IPS-15b (cell line): ENCODE results near the gene TAF11L11.
"Not testable (repeated sequence)": the region's sequence is repeated elsewhere in the genome, so short reads cannot be mapped to it uniquely, and the experiment has no call there.

Experiments used
- H3K27me3 ChIP-seq: one replicate; pipeline ENCODE4 v1.6.1; 2013; ENCODE audit warnings: low read length; ENCODE audit not compliant: control insufficient read depth, insufficient read depth
- H3K36me3 ChIP-seq: one replicate; pipeline ENCODE4 v1.6.1; 2013; ENCODE audit warnings: low read length; ENCODE audit not compliant: control insufficient read depth, insufficient read depth
- H3K4me1 ChIP-seq: one replicate; pipeline ENCODE4 v1.6.1; 2013; ENCODE audit warnings: mild to moderate bottlenecking, low read length; ENCODE audit not compliant: control insufficient read depth, insufficient read depth
- H3K4me3 ChIP-seq: one replicate; pipeline ENCODE4 v1.5.1; 2013; ENCODE audit warnings: low read depth, low read length
- H3K9ac ChIP-seq: one replicate; pipeline ENCODE4 v1.6.1; 2013; ENCODE audit warnings: low read depth, mild to moderate bottlenecking, low read length
- H3K9me3 ChIP-seq: one replicate; pipeline ENCODE4 v1.6.1; 2013; ENCODE audit warnings: mild to moderate bottlenecking, low read length; ENCODE audit not compliant: control insufficient read depth, insufficient read depth

The TAF11L11 gene

DNA sequence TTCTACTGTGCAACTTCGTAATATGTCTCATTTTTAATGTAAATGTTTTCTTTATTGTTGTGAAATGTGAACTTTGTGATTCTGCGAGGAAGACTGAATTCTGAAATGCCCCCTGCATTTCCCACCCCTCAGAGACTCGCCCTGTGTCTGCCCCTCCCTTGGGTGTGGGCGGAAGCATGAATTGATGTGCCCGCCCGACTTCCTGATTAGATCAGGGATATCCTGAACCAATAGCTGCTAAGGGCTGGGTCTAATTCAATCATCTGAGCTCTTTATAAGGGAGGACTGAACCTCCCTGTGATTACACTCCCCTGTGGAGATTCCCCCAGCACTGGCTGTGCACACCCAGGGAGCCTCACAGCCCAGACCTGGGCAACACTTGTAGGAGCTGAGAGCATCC lies at the start of gene TAF11L11:
TAF11L11 (plus strand) TSS at position 304 of the 400 bp plus-strand sequence.
- H3K9me3 ChIP-seq, H3K4me1 ChIP-seq, H3K9ac ChIP-seq, H3K27me3 ChIP-seq, H3K4me3 ChIP-seq, H3K36me3 ChIP-seq: not testable (repeated sequence)

DNA sequence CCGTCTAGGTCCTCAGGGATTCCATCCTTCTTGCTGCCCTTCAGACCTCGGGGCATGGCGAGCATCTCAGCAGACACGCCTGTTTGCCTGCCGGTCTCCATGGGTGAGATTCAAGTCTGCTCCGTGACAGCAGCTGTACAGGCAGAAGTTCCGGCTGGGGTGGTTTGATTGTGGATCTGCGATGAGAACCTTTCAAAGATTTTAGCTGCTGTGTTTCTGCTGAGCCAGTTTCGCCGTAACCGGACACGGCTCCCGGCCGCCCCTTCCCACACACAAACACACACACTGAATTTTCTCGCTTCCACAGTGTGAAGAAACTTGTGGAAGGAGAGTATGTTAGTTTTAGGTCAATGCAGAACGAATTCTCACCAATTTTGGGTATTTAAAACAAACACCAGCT lies 18.3 kb upstream of the TAF11L11 start, which contains the start of gene TAF11L7:
TAF11L7 (minus strand) TSS at position 101 of the 400 bp plus-strand sequence.
- not testable (repeated sequence) for H3K27me3 ChIP-seq, H3K9me3 ChIP-seq, H3K4me3 ChIP-seq, H3K9ac ChIP-seq, H3K36me3 ChIP-seq, H3K4me1 ChIP-seq

DNA sequence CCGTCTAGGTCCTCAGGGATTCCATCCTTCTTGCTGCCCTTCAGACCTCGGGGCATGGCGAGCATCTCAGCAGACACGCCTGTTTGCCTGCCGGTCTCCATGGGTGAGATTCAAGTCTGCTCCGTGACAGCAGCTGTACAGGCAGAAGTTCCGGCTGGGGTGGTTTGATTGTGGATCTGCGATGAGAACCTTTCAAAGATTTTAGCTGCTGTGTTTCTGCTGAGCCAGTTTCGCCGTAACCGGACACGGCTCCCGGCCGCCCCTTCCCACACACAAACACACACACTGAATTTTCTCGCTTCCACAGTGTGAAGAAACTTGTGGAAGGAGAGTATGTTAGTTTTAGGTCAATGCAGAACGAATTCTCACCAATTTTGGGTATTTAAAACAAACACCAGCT lies 13.1 kb upstream of the TAF11L11 start, which contains the start of gene TAF11L8:
TAF11L8 (minus strand) TSS at position 101 of the 400 bp plus-strand sequence.
- H3K27me3 ChIP-seq, H3K36me3 ChIP-seq, H3K9ac ChIP-seq, H3K4me1 ChIP-seq, H3K4me3 ChIP-seq, H3K9me3 ChIP-seq: not testable (repeated sequence)

DNA sequence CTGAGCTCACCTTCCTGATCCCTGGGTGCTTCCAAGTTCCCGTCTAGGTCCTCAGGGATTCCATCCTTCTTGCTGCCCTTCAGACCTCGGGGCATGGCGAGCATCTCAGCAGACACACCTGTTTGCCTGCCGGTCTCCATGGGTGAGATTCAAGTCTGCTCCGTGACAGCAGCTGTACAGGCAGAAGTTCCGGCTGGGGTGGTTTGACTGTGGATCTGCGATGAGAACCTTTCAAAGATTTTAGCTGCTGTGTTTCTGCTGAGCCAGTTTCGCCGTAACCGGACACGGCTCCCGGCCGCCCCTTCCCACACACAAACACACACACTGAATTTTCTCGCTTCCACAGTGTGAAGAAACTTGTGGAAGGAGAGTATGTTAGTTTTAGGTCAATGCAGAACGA lies 9.7 kb upstream of the TAF11L11 start, which contains the start of gene TAF11L9:
TAF11L9 (minus strand) TSS at position 140 of the 400 bp plus-strand sequence.
- not testable (repeated sequence) for H3K4me1 ChIP-seq, H3K27me3 ChIP-seq, H3K4me3 ChIP-seq, H3K36me3 ChIP-seq, H3K9ac ChIP-seq, H3K9me3 ChIP-seq

DNA sequence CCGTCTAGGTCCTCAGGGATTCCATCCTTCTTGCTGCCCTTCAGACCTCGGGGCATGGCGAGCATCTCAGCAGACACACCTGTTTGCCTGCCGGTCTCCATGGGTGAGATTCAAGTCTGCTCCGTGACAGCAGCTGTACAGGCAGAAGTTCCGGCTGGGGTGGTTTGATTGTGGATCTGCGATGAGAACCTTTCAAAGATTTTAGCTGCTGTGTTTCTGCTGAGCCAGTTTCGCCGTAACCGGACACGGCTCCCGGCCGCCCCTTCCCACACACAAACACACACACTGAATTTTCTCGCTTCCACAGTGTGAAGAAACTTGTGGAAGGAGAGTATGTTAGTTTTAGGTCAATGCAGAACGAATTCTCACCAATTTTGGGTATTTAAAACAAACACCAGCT lies 6.3 kb upstream of the TAF11L11 start, which contains the start of gene TAF11L10:
TAF11L10 (minus strand) TSS at position 101 of the 400 bp plus-strand sequence.
- not testable (repeated sequence) for H3K36me3 ChIP-seq, H3K9ac ChIP-seq, H3K9me3 ChIP-seq, H3K4me3 ChIP-seq, H3K27me3 ChIP-seq, H3K4me1 ChIP-seq

DNA sequence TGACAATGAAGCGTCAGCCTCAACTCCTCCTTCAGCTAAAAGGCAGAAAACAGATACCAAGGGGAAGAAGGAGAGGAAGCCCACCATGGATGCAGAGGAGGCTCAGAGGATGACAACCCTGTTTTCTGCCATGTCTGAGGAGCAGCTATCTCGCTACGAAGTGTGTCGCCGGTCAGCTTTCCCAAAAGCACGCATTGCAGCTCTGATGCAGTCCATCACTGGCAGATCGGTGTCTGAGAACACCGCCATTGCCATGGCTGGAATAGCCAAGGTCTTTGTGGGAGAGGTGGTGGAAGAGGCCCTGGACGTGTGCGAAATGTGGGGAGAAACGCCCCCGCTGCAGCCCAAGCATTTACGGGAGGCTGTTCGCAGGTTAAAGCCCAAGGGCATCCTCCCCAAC lies 968 bp downstream of the TAF11L11 start:
- H3K4me3 ChIP-seq = no peak overlapping the region
- H3K36me3 ChIP-seq = no peaks in the 10 kb centered on the region
- H3K9ac ChIP-seq = no peak overlapping the region
- H3K9me3 ChIP-seq = no peaks in the 10 kb centered on the region
- no peaks in the 10 kb centered on the region for H3K4me1 ChIP-seq
- no peaks in the 10 kb centered on the region for H3K27me3 ChIP-seq

DNA sequence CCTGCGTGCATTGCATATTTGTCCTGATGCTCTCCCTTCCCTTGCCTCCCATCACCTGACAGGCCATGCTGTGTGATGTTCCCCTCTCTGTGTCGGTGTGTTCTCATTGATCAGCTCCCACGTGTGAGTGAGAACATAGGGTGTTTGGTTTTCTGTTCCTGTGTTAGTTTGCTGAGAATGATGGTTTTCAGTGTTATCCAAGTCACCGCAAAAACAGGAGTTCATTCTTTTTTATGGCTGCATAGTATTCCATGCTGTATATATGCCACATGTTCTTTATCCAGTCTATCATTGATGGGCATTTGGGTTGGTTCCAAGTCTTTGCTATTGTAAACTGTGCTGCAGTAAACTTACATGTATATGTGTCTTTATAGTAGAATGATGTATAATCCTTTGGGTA lies 3.5 kb downstream of the TAF11L11 start:
- H3K4me1 ChIP-seq, H3K4me3 ChIP-seq, H3K9me3 ChIP-seq, H3K36me3 ChIP-seq, H3K9ac ChIP-seq, H3K27me3 ChIP-seq: not testable (repeated sequence)

DNA sequence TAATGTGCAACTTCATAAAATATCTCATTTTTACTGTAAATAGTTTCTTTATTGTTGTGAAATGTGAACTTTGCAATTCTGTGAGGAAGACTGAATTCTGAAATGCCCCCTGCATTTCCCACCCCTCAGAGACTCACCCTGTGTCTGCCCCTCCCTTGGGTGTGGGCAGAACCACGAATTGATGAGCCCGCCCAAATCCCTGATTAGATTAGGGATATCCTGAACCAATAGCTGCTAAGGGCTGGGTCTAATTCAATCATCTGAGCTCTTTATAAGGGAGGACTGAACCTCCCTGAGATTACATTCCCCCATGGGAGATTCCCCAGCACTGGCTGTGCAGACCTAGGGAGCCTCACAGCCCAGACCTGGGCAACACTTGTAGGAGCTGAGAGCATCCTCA lies 6.1 kb downstream of the TAF11L11 start, which contains the start of gene TAF11L12:
TAF11L12 (plus strand) TSS at position 301 of the 400 bp plus-strand sequence.
- H3K4me3 ChIP-seq, H3K9me3 ChIP-seq, H3K27me3 ChIP-seq, H3K4me1 ChIP-seq, H3K9ac ChIP-seq, H3K36me3 ChIP-seq: not testable (repeated sequence)

DNA sequence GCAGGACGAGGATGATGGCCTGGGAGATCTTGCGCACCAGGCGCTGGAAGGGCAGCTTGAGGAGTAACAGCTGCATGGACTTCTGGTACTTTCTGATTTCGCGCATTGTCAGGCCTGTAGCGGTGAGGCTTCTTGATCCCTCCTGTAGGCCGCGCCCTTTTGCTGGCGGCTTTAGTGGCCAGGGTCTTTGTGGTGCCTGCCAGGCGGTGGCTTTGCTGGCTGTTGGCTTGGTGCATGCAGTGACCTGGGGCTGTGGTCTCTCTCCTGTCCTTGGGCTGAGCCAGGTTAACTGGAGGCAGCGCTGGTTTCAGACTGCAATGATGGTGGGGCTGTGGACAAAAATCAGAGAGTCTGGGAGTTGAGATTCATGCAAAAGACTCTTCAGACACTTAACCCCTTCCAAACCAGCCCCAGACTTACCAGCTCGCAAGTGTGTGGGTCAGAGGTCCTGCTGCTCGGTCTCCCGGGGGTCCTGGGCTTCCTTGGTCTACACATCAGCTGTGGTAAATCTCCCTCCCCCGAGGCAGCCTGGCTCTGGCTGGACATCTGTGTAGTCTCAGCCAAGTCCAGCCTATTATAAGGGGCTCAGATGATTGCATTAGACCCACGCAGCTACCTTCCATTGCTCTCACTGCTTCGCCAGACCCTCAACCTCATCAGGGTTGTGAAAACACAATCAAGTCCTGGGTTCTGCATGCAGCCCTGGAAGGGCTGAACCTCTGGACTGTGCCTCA lies 11.1 kb downstream of the TAF11L11 start:
- H3K4me1 ChIP-seq = no peaks in the 10 kb centered on the region
- no peak overlapping the region for H3K9ac ChIP-seq
- H3K27me3 ChIP-seq = no peaks in the 10 kb centered on the region
- H3K36me3 ChIP-seq = no peaks in the 10 kb centered on the region
- H3K4me3 ChIP-seq = no peak overlapping the region
- no peaks in the 10 kb centered on the region for H3K9me3 ChIP-seq

DNA sequence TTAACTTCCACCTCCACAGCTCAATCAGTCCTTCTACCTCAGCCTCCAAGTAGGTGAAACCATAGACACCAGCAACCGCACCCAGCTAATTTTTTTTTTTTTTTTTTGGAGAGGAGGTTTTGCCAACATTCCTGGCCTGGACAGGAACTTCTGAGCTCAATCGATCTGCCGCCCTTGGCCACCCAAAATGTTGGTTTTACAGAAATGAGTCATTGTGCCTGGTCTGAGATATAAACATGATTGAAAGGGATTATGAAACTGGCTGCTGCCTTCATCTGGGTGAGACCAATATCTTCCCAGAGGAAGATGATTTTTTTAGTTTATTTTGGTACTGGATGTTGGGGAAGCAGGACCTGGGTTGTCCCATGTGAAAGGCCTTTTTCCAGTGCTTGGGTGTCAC lies 15.4 kb downstream of the TAF11L11 start:
- Histone ChIP-seq H3K9me3 (no peaks in the 10 kb centered on the region), H3K36me3 (no peaks in the 10 kb centered on the region), H3K9ac (no peak overlapping the region), H3K27me3 (no peaks in the 10 kb centered on the region), H3K4me3 (no peak overlapping the region), H3K4me1 (no peaks in the 10 kb centered on the region)

DNA sequence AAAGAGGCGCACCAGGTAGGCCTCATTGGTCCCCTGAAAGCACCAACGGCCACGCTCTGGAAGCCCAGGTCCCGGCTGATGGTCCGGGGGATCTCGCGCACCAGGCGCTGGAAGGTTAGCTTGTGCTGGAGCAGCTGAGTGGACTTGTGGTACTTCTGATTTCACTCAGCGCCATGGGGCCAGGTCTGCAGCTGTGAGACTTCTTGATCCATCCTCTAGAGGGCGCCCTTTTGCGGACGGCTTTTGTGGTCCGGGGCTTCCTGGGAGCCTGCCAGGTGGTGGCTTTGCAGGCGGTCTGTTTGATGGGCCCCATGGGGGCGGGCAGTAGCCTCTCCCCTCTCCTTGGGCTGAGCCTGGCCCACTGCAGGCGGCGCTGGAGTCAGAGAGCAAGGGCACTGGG lies 16.6 kb downstream of the TAF11L11 start:
- Histone ChIP-seq H3K9ac (no peak overlapping the region), H3K36me3 (no peaks in the 10 kb centered on the region), H3K4me1 (no peaks in the 10 kb centered on the region), H3K4me3 (no peak overlapping the region), H3K9me3 (no peaks in the 10 kb centered on the region), H3K27me3 (no peaks in the 10 kb centered on the region)

DNA sequence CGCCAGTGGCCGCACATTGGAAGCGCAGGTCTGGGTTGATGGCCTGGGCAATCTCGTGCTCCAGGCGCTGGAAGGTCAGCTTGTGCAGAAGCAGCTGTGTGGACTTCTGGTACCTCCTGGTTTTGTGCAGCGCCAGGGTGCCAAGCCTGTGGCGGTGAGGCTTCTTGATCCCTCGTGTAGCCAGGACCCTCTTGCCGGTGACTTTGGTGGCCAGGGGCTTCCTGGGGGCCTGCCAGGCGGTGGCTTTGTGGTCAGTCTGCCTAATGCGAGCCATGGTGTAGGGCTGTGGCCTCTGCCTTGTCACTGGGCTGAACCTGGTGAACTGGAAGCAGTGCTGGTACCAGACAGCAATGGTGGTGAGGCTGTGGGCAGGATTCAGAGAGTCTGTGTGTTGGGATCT lies 21.7 kb downstream of the TAF11L11 start:
- H3K4me1 ChIP-seq = no peaks in the 10 kb centered on the region
- H3K36me3 ChIP-seq = no peaks in the 10 kb centered on the region
- H3K27me3 ChIP-seq = no peaks in the 10 kb centered on the region
- H3K4me3 ChIP-seq = no peak overlapping the region
- no peaks in the 10 kb centered on the region for H3K9me3 ChIP-seq
- H3K9ac ChIP-seq = no peak overlapping the region
